GM21526 (cell line): Measurements from ENCODE around the gene FRMD6.
"Not testable (repeated sequence)": the region's sequence is repeated elsewhere in the genome, so short reads cannot be mapped to it uniquely, and the experiment has no call there.

Experiments
- ATAC-seq: cut with Tn5 transposase; IDR thresholded peaks from one replicate; pipeline ENCODE4 v1.9.1; 2021; ENCODE audit warnings: moderate library complexity; ENCODE audit not compliant: unreplicated experiment, low FRiP score

FRMD6 gene

GRCh38 chr14:51759950-51760349 lies 108.2 kb downstream of the FRMD6 start:
- ATAC-seq = no peak

GRCh38 chr14:51765726-51766125 lies 114.0 kb downstream of the FRMD6 start:
- not testable (repeated sequence) for ATAC-seq

GRCh38 chr14:51766586-51766985 lies 114.9 kb downstream of the FRMD6 start:
- not testable (repeated sequence) for ATAC-seq

DNA sequence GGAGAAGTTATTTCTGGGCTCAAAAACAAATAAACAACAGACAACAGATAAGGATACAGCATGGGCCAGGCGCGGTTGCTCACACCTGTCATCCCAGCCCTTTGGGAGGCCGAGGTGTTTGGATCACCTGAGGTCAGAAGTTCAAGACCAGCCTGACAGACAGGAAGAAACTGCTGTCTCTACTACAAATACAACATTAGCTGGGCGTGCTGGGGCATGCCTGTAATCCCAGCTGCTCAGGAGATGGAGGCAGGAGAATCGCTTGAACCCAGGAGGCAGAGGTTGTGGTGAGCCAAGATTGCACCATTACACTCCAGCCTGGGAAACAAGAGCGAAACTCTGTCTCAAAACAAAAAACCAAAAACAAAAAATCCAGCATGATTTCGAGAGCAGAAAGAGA lies 117.6 kb downstream of the FRMD6 start:
- ATAC-seq = not testable (repeated sequence)

- no peak for ATAC-seq
Observed at GRCh38 chr14:51774209-51774608, 122.5 kb downstream of the FRMD6 start.

DNA sequence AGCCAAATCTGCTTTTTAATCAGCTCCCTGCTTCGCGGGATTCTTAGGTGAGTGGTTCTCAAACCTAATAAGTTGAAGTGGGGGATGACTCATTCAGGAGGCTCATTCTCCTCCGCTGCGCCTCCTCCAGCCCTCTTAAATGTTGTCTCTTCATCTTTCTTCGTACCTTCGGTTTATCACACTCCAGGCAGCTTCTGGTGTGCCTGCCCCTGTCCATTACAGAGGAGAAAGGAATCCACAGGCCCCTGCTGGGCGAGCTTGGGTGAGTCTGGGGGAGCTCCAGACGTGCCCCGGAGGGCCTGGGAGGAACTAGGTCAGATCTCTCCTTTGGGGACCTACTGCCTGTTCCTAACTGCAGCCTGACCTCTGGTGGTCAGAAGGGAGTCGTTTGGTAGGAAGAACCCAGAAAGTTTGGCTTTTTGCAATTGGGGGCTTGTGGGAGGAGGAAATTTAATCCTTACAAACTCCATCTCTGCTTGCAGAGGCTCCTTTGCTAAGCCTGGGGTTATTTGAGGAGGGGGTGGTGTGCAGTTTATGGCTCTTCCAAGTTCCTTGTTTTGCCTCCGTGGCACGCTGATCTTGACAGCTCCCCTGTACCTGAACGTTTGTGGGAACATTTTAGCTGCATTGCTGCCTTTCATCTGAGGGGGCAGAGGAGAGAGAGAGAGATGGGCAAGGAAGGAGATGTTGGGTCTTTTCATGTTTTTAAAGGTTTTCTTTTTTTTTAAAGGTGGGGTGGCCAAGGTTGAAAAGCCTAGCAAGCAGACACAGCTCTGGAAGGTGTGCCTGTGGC lies 124.6 kb downstream of the FRMD6 start:
- no peak for ATAC-seq

- ATAC-seq = no peak
Observed at GRCh38 chr14:51780006-51780692, 128.4 kb downstream of the FRMD6 start.
